ENCODE data around the gene TNIK. TPM values are rescaled to one million over a fixed set of nuclear protein-coding genes. Genes with fewer than 3 reads are reported as not detected.

Gene TNIK
- total RNA-seq, 1 donor from 2014 or later, result 15.5 TPM

- H3K36me3 Mint-ChIP-seq (ENCODE audit: unreplicated experiment), result peaks cover 9% of the 10 kb centered on the region
- no peaks in the 10 kb centered on the region for H3K9me3 Mint-ChIP-seq (ENCODE audit: unreplicated experiment)
- H3K4me3 Mint-ChIP-seq (ENCODE audit: unreplicated experiment), result no peak overlapping the region
- no peak for DNase-seq (ENCODE audit: extremely low spot score, unreplicated experiment)
- H3K27me3 Mint-ChIP-seq (ENCODE audit: unreplicated experiment), result no peaks in the 10 kb centered on the region
- peak overlapping the region; percentile 71 for H3K27ac Mint-ChIP-seq (ENCODE audit: unreplicated experiment)
- no peak for TF ChIP-seq CTCF (IDR thresholded peaks at IDR 0.05)
- peaks cover 24% of the 10 kb centered on the region for H3K4me1 Mint-ChIP-seq (ENCODE audit: unreplicated experiment)
Measured at GRCh38 chr3:171185959-171186358, 274.2 kb downstream of the TNIK start.

GRCh38 chr3:171184372-171184771 is 275.8 kb downstream of the TNIK start:
- Mint-ChIP-seq H3K4me3 (ENCODE audit: unreplicated experiment) (no peak overlapping the region), H3K27ac (ENCODE audit: unreplicated experiment) (no peak overlapping the region), H3K27me3 (ENCODE audit: unreplicated experiment) (no peaks in the 10 kb centered on the region), H3K9me3 (ENCODE audit: unreplicated experiment) (no peaks in the 10 kb centered on the region), H3K4me1 (ENCODE audit: unreplicated experiment) (peaks cover 24% of the 10 kb centered on the region), H3K36me3 (ENCODE audit: unreplicated experiment) (peaks cover 9% of the 10 kb centered on the region)
- no peak for DNase-seq (ENCODE audit: extremely low spot score, unreplicated experiment)
- TF ChIP-seq CTCF (IDR thresholded peaks at IDR 0.05), result no peak

- Mint-ChIP-seq H3K27me3 (ENCODE audit: unreplicated experiment) (no peaks in the 10 kb centered on the region), H3K9me3 (ENCODE audit: unreplicated experiment) (no peaks in the 10 kb centered on the region), H3K4me1 (ENCODE audit: unreplicated experiment) (peaks cover 24% of the 10 kb centered on the region), H3K27ac (ENCODE audit: unreplicated experiment) (no peak overlapping the region), H3K4me3 (ENCODE audit: unreplicated experiment) (no peak overlapping the region), H3K36me3 (ENCODE audit: unreplicated experiment) (peaks cover 8% of the 10 kb centered on the region)
- no peak for TF ChIP-seq CTCF (IDR thresholded peaks at IDR 0.05)
- DNase-seq (ENCODE audit: extremely low spot score, unreplicated experiment), result no peak
Measured at GRCh38 chr3:171183042-171183441, 277.2 kb downstream of the TNIK start.

- peaks cover 27% of the 10 kb centered on the region for H3K4me1 Mint-ChIP-seq (ENCODE audit: unreplicated experiment)
- no peak for DNase-seq (ENCODE audit: extremely low spot score, unreplicated experiment)
- H3K4me3 Mint-ChIP-seq (ENCODE audit: unreplicated experiment), result no peak overlapping the region
Measured at GRCh38 chr3:171181907-171182690, 278.1 kb downstream of the TNIK start.

More at GRCh38 chr3:171181907-171182690, 278.1 kb downstream of the TNIK start:
- Mint-ChIP-seq H3K36me3 (ENCODE audit: unreplicated experiment) (peaks cover 6% of the 10 kb centered on the region), H3K27me3 (ENCODE audit: unreplicated experiment) (no peaks in the 10 kb centered on the region), H3K9me3 (ENCODE audit: unreplicated experiment) (no peaks in the 10 kb centered on the region), H3K27ac (ENCODE audit: unreplicated experiment) (no peak overlapping the region)
- TF ChIP-seq CTCF (IDR thresholded peaks at IDR 0.05), result no peak
